ENCODE data around the gene NDC1. TPM values are rescaled to one million over a fixed set of nuclear protein-coding genes. Genes with fewer than 3 reads are reported as not detected.

NDC1 gene
- total RNA-seq, 2 experiments from 2014 or later = 31.2 to 38.5 TPM

DNA sequence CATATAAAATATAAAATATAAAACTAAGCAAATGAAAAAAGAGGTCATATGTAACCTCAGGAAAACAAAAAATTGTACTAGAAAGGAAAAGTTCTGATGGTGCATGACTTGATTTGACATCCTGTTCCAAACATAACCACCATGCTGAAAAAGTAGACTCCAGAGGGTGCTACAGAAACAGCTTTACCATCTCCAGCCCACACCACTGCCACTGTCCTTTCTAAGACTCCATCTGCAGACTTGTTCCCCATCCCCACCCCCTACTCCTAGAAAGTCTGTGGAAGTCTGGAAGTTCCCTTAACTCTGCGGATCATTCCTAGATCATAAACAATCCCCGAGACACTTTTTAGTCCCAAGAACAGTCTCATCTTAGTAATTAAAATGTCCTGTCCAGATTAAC is 119.7 kb downstream of the NDC1 start:
- Mint-ChIP-seq H3K36me3 (ENCODE audit: low read depth) (no peaks in the 10 kb centered on the region), H3K27ac (no peak overlapping the region), H3K9me3 (ENCODE audit: low read depth) (no peaks in the 10 kb centered on the region), H3K27me3 (no peaks in the 10 kb centered on the region), H3K4me3 (no peak overlapping the region), H3K4me1 (no peaks in the 10 kb centered on the region)
- ChIA-PET POLR2A (no interaction called here), CTCF (no interaction called here)
- DNase-seq (no peak), ATAC-seq (no peak)
- intact Hi-C loops (cut with DNase I, micrococcal nuclease) = no loop called here

DNA sequence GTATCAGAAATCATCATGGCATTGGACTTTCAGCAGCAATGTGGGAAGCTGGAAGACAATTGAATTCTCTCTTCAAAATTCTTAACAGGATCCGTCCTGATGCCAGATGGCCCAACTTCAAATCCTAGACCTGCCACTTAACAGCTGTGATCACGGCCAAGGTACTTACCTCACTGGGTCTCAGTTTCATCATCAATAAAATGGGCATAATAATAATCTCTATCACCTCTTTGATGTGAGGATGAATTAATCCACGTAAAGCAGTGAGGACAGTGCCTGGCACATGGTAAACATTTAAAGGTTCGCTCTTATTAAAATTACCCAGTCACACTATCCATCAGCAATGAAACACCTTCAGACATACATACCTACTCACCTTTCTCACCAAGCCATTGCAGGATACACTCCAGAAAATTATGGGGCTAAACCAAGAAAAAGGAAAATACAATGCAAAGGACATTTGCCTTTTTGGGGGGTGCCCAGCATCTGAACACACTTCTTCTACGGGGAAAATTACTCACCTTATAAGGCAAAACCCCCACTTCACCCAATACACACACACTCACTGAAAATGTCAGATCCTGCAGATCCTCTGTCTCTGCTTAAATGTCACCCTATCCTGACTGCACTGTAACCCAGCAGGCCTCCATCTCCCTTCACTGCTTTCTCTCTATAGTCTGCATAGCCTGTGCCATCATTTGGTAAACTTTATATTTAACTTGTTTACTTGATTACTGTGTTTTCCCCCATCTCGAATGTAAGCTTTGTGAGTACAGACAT is 120.9 kb downstream of the NDC1 start:
- ATAC-seq (no peak), DNase-seq (no peak)
- intact Hi-C loops (cut with DNase I, micrococcal nuclease) = no loop called here
- no peak overlapping the region for H3K4me3 Mint-ChIP-seq
- H3K27me3 Mint-ChIP-seq = no peaks in the 10 kb centered on the region
- ChIA-PET CTCF (interaction anchor here (1.1 kb wide), 1 partner anchor 20 kb away, joined by 3 read pairs; no protein-coding TSS in a partner anchor), POLR2A (no interaction called here)
- H3K4me1 Mint-ChIP-seq = no peaks in the 10 kb centered on the region
- H3K27ac Mint-ChIP-seq = no peak overlapping the region
- no peaks in the 10 kb centered on the region for H3K36me3 Mint-ChIP-seq (ENCODE audit: low read depth)
- no peaks in the 10 kb centered on the region for H3K9me3 Mint-ChIP-seq (ENCODE audit: low read depth)

DNA sequence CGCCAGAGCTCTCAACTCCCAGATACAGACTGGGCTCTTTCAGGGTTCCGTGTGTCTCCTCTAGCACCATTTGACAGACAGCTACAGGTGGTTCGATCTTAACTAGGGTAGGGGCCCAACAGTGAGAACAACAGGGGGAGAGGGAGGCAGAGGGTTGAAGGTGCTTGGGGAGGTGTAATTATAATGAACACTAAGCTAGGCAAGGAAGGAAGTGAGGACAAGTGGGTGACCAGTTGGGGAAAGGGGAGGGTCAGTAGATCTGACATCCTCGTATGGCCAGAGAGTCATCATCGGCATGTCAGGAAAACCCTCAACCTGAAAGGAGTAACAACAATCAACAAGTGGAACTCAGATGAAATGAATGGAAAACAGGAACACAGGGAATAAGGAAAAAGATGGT is 121.9 kb downstream of the NDC1 start:
- no peaks in the 10 kb centered on the region for H3K27me3 Mint-ChIP-seq
- ChIA-PET CTCF (interaction anchor here (0.6 to 1.5 kb wide), 3 partner anchors 10 to 21 kb away, joined by 3 read pairs; no protein-coding TSS in a partner anchor), POLR2A (no interaction called here)
- no peak overlapping the region for H3K4me3 Mint-ChIP-seq
- intact Hi-C loops (cut with DNase I, micrococcal nuclease) = no loop called here
- no peaks in the 10 kb centered on the region for H3K36me3 Mint-ChIP-seq (ENCODE audit: low read depth)
- H3K27ac Mint-ChIP-seq = no peak overlapping the region
- ATAC-seq (no peak), DNase-seq (no peak)
- H3K4me1 Mint-ChIP-seq = no peaks in the 10 kb centered on the region
- H3K9me3 Mint-ChIP-seq (ENCODE audit: low read depth) = no peaks in the 10 kb centered on the region

- H3K36me3 Mint-ChIP-seq (ENCODE audit: low read depth) = no peaks in the 10 kb centered on the region
- no peaks in the 10 kb centered on the region for H3K4me1 Mint-ChIP-seq
- ChIA-PET POLR2A (no interaction called here), CTCF (interaction anchor here (1.5 kb wide), 1 partner anchor 12 kb away, joined by 3 read pairs; no protein-coding TSS in a partner anchor)
- ATAC-seq = peak; percentile 55
- H3K27ac Mint-ChIP-seq = no peak overlapping the region
- peak; percentile 50 for DNase-seq
- no peak overlapping the region for H3K4me3 Mint-ChIP-seq
- intact Hi-C loops (cut with DNase I, micrococcal nuclease) = no loop called here
- H3K9me3 Mint-ChIP-seq (ENCODE audit: low read depth) = no peaks in the 10 kb centered on the region
- H3K27me3 Mint-ChIP-seq = no peaks in the 10 kb centered on the region
Observed at GRCh38 chr1:53715478-53715877, 122.6 kb downstream of the NDC1 start.

Other genes starting within 250 kb of the NDC1 start
- not detected for gene GLIS1, start 99.1 kb downstream of the NDC1 start, total RNA-seq
- gene YIPF1, start 51.5 kb upstream of the NDC1 start, total RNA-seq = 10 to 100 TPM; 19.0 to 24.4 TPM
- gene DIO1, start 55.9 kb upstream of the NDC1 start, total RNA-seq = not detected
- gene IFT25, start 107.4 kb upstream of the NDC1 start, total RNA-seq = 10 to 100 TPM; 56.6 to 62.0 TPM
- 10 to 100 TPM; 25.4 to 31.3 TPM for gene LRRC42, start 108.1 kb upstream of the NDC1 start, total RNA-seq
- gene LDLRAD1, start 179.9 kb upstream of the NDC1 start, total RNA-seq = not detected
- gene TMEM59, start 214.9 kb upstream of the NDC1 start, total RNA-seq = 100 to 1,000 TPM in 1 of 2 experiments, 10 to 100 TPM in 1; 99.3 to 120 TPM
- 10 to 100 TPM; 14.0 to 14.2 TPM for gene TCEANC2, start 215.3 kb upstream of the NDC1 start, total RNA-seq

Data from activated CD4-positive, alpha-beta T cell treated with anti-CD3 and anti-CD28 coated beads for 36 hours (primary cell).